Measurements from ENCODE around the gene NID1. TPM values are rescaled to one million over a fixed set of nuclear protein-coding genes. Genes with fewer than 3 reads are reported as not detected.

NID1 gene, protein sequence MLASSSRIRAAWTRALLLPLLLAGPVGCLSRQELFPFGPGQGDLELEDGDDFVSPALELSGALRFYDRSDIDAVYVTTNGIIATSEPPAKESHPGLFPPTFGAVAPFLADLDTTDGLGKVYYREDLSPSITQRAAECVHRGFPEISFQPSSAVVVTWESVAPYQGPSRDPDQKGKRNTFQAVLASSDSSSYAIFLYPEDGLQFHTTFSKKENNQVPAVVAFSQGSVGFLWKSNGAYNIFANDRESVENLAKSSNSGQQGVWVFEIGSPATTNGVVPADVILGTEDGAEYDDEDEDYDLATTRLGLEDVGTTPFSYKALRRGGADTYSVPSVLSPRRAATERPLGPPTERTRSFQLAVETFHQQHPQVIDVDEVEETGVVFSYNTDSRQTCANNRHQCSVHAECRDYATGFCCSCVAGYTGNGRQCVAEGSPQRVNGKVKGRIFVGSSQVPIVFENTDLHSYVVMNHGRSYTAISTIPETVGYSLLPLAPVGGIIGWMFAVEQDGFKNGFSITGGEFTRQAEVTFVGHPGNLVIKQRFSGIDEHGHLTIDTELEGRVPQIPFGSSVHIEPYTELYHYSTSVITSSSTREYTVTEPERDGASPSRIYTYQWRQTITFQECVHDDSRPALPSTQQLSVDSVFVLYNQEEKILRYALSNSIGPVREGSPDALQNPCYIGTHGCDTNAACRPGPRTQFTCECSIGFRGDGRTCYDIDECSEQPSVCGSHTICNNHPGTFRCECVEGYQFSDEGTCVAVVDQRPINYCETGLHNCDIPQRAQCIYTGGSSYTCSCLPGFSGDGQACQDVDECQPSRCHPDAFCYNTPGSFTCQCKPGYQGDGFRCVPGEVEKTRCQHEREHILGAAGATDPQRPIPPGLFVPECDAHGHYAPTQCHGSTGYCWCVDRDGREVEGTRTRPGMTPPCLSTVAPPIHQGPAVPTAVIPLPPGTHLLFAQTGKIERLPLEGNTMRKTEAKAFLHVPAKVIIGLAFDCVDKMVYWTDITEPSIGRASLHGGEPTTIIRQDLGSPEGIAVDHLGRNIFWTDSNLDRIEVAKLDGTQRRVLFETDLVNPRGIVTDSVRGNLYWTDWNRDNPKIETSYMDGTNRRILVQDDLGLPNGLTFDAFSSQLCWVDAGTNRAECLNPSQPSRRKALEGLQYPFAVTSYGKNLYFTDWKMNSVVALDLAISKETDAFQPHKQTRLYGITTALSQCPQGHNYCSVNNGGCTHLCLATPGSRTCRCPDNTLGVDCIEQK
- 6.1 to 10.7 TPM (median 8.8 TPM) in 5 replicates for total RNA-seq (2022; extraction: Qiagen RNA extraction)

GRCh38 chr1:236064674-236065508, at the start of gene NID1:
TSS of gene NID1 (minus strand) at chr1:236065090. CDS start at chr1:236065079, 11 bp downstream.

Other genes starting within 250 kb of the NID1 start
- 2.8 to 5.3 TPM (median 4.3 TPM) in 5 replicates for gene LYST, start 198.2 kb downstream of the NID1 start, total RNA-seq (2022; extraction: Qiagen RNA extraction)
- gene GPR137B, start 77.4 kb upstream of the NID1 start, total RNA-seq (2022; extraction: Qiagen RNA extraction), result 14.2 to 18.9 TPM (median 16.7 TPM) in 5 replicates
- gene ERO1B, start 216.9 kb upstream of the NID1 start, total RNA-seq (2022; extraction: Qiagen RNA extraction), result 2.7 to 3.1 TPM (median 2.9 TPM) in 5 replicates